ENCODE data around the gene SYNE2.

Gene SYNE2

GRCh38 chr14:63974176-63974575 lies 121.4 kb downstream of the SYNE2 start:
- H3K4me3 ChIP-seq (IDR thresholded peaks at IDR 0.05; ENCODE audit: insufficient read depth, low read depth, low read length), result no peak overlapping the region
- no peaks in the 10 kb centered on the region for H3K4me1 ChIP-seq (ENCODE audit: low read depth, poor library complexity, severe bottlenecking)
- no peaks in the 10 kb centered on the region for H3K27me3 ChIP-seq (ENCODE audit: insufficient read depth, low read depth)
- TF ChIP-seq CTCF (conservative IDR thresholded peaks at IDR 0.05; ENCODE audit: low read depth, low read length), result no peak
- no peak overlapping the region for H2AFZ ChIP-seq (ENCODE audit: low read depth)
- no peaks in the 10 kb centered on the region for H3K36me3 ChIP-seq (ENCODE audit: insufficient read depth)
- no peak overlapping the region for H3K9ac ChIP-seq
- no peak overlapping the region for H3K27ac ChIP-seq
- no peaks in the 10 kb centered on the region for H3K79me2 ChIP-seq (ENCODE audit: insufficient read depth, low read depth)
- no peaks in the 10 kb centered on the region for H4K20me1 ChIP-seq (ENCODE audit: insufficient read depth)
- H3K4me2 ChIP-seq, result no peak overlapping the region

- H3K4me2 ChIP-seq, result no peak overlapping the region
- TF ChIP-seq CTCF (conservative IDR thresholded peaks at IDR 0.05; ENCODE audit: low read depth, low read length), result no peak
Measured at GRCh38 chr14:63981569-63981968, 128.8 kb downstream of the SYNE2 start.

GRCh38 chr14:63982156-63982555 lies 129.4 kb downstream of the SYNE2 start:
- no peak overlapping the region for H3K27ac ChIP-seq
- no peaks in the 10 kb centered on the region for H4K20me1 ChIP-seq (ENCODE audit: insufficient read depth)
- H3K27me3 ChIP-seq (ENCODE audit: insufficient read depth, low read depth), result no peaks in the 10 kb centered on the region
- H3K79me2 ChIP-seq (ENCODE audit: insufficient read depth, low read depth), result no peaks in the 10 kb centered on the region
- no peak overlapping the region for H2AFZ ChIP-seq (ENCODE audit: low read depth)
- no peak overlapping the region for H3K4me2 ChIP-seq
- TF ChIP-seq CTCF (conservative IDR thresholded peaks at IDR 0.05; ENCODE audit: low read depth, low read length), result no peak
- no peak overlapping the region for H3K9ac ChIP-seq
- H3K4me1 ChIP-seq (ENCODE audit: low read depth, poor library complexity, severe bottlenecking), result no peaks in the 10 kb centered on the region
- no peak overlapping the region for H3K4me3 ChIP-seq (IDR thresholded peaks at IDR 0.05; ENCODE audit: insufficient read depth, low read depth, low read length)
- H3K36me3 ChIP-seq (ENCODE audit: insufficient read depth), result no peaks in the 10 kb centered on the region

More at GRCh38 chr14:63981569-63981968, 128.8 kb downstream of the SYNE2 start:
- Histone ChIP-seq H3K79me2 (ENCODE audit: insufficient read depth, low read depth) (no peaks in the 10 kb centered on the region), H3K36me3 (ENCODE audit: insufficient read depth) (no peaks in the 10 kb centered on the region), H3K9ac (no peak overlapping the region), H3K4me1 (ENCODE audit: low read depth, poor library complexity, severe bottlenecking) (no peaks in the 10 kb centered on the region), H2AFZ (ENCODE audit: low read depth) (no peak overlapping the region), H3K27me3 (ENCODE audit: insufficient read depth, low read depth) (no peaks in the 10 kb centered on the region), H3K4me3 (IDR thresholded peaks at IDR 0.05; ENCODE audit: insufficient read depth, low read depth, low read length) (no peak overlapping the region), H3K27ac (no peak overlapping the region), H4K20me1 (ENCODE audit: insufficient read depth) (no peaks in the 10 kb centered on the region)

- Histone ChIP-seq H3K79me2 (ENCODE audit: insufficient read depth, low read depth) (no peaks in the 10 kb centered on the region), H3K4me3 (IDR thresholded peaks at IDR 0.05; ENCODE audit: insufficient read depth, low read depth, low read length) (no peak overlapping the region), H3K4me1 (ENCODE audit: low read depth, poor library complexity, severe bottlenecking) (no peaks in the 10 kb centered on the region), H3K36me3 (ENCODE audit: insufficient read depth) (no peaks in the 10 kb centered on the region), H3K9ac (no peak overlapping the region), H4K20me1 (ENCODE audit: insufficient read depth) (no peaks in the 10 kb centered on the region), H3K27ac (no peak overlapping the region), H3K4me2 (no peak overlapping the region), H3K27me3 (ENCODE audit: insufficient read depth, low read depth) (no peaks in the 10 kb centered on the region), H2AFZ (ENCODE audit: low read depth) (no peak overlapping the region)
- TF ChIP-seq CTCF (conservative IDR thresholded peaks at IDR 0.05; ENCODE audit: low read depth, low read length), result no peak
Measured at GRCh38 chr14:63982629-63983028, 129.8 kb downstream of the SYNE2 start.

All from KMS-11 (cell line).